Ovary (tissue), 9 donors: ENCODE results near the gene PXYLP1. TPM values are rescaled to one million over a fixed set of nuclear protein-coding genes. Genes with fewer than 3 reads are reported as not detected.

Experiments used
- DNase-seq, 5 donors: peaks; one replicate each; pipeline ENCODE4 v3.0.0-alpha.2; 2019 to 2020
- H3K27ac ChIP-seq, 2 donors: fragments of 200-600 bp; one replicate each; pipeline versions ENCODE4 v1.5.1 to v1.8.0; 2019 to 2022
- H3K27me3 ChIP-seq: fragments of 200-600 bp; one replicate; pipeline ENCODE4 v1.8.0; 2022
- H3K36me3 ChIP-seq: fragments of 200-600 bp; sonication (generic); one replicate; pipeline ENCODE4 v1.5.1; 2019
- H3K4me1 ChIP-seq: one replicate; pipeline ENCODE4 v1.8.1; 2013; ENCODE audit warnings: mild to moderate bottlenecking, moderate library complexity; ENCODE audit not compliant: insufficient read depth
- H3K4me3 ChIP-seq: fragments of 200-600 bp; sonication (generic); one replicate; pipeline ENCODE4 v1.5.1; 2017
- H3K9me3 ChIP-seq, 2 donors: fragments of 200-600 bp in 1 of 2; sonication (generic) in 1 of 2; one replicate each; pipeline versions ENCODE4 v1.5.1 to v1.8.1; 2013 to 2019; ENCODE audit warnings: mild to moderate bottlenecking in 1 of 2, moderate library complexity in 1 of 2
- CTCF ChIP-seq, 3 donors: fragments of 450-650 bp in 2 of 3; fragments of 200-600 bp in 1 of 3; IDR thresholded peaks; one replicate each; pipeline versions ENCODE4 v1.5.1 to v1.8.0; 2016 to 2022; ENCODE audit warnings: antibody characterized with exemption in 3 of 3, mild to moderate bottlenecking in 1 of 3
- EP300 ChIP-seq: sonication (generic); formaldehyde crosslinking; IDR thresholded peaks from one replicate; pipeline ENCODE4 v1.6.1; 2017; ENCODE audit warnings: antibody characterized with exemption
- POLR2A ChIP-seq: fragments of 450-650 bp; IDR thresholded peaks from one replicate; pipeline ENCODE4 v1.6.1; 2017; ENCODE audit warnings: antibody characterized with exemption, mild to moderate bottlenecking, moderate library complexity
- WGBS, 3 donors: extraction: QIAGEN DNeasy Blood & Tissue Kit in 1 of 3; methylation state at CpG; one replicate each; pipeline versions ENCODE4 v1.1.5 to v1.1.7; 2013 to 2017; 5-methylcytosine and 5-hydroxymethylcytosine counted together
- intact Hi-C, 4 donors: fragments of 100-400 bp; cut with DNase I; formaldehyde crosslinking; loops; one replicate each; pipeline versions ENCODE4 v1.11.0 to v1.15.1; 2022 to 2023
- polyA plus RNA-seq, 2 donors: library from polyadenylated mRNA; stranded (reverse); fragments of 200-250 nt in 1 of 2; fragments of 350-450 nt in 1 of 2; fragmentation: Illumina TruSeq in 1 of 2; extraction: RNeasy Lipid Tissue Mini Kit (QIAGEN cat#74804) in 1 of 2; gene quantifications; one replicate each; pipeline ENCODE4 v1.2.3, GENCODE V29; 2013 to 2014
- total RNA-seq, 7 donors: library from RNA; depleted of rRNA in 2 of 7; stranded (reverse); fragments of >200 nt in 2 of 7; fragmentation: NEBNext Ultra II Directional in 3 of 7; extraction: Animal tissue kit (Norgen Biotek cat#: 25700) in 3 of 7; gene quantifications; one replicate each; pipeline versions ENCODE4 v1.1.0 to v1.2.4, GENCODE V29; 2016 to 2023
- donor health status: DM: no; HTN: no; CAD: no; lungs with moderate emphysema.
- donor health status: DM: no; HTN: no; CAD: no.
- donor health status: Bipolar disorder and iron deficiency.
- donor health status: DM: yes; HTN: yes; CAD: no.
- donor health status: DM: no; HTN: no; CAD: no.
- donor health status: DM: yes; HTN: yes; CAD: no.

Gene PXYLP1
- total and polyA plus RNA-seq, 9 donors: 6.5 to 23.0 (median 15.7) TPM

GRCh38 chr3:141274411-141275031 is 42.9 kb downstream of the PXYLP1 start:
- intact Hi-C loops: no loop called here
- H3K9me3 ChIP-seq: no peaks in the 10 kb centered on the region
- WGBS, 3 donors: 96 to 97% (median 96%) methylated on average over 10 of the region's 10 CpGs
- DNase-seq: no peak
- no peaks in the 10 kb centered on the region for H3K36me3 ChIP-seq
- H3K4me3 ChIP-seq: no peak overlapping the region
- no peaks in the 10 kb centered on the region for H3K27me3 ChIP-seq
- TF ChIP-seq EP300 (no peak), POLR2A (no peak), CTCF (IDR thresholded peaks at IDR 0.05) (no peak)
- peaks cover 1% of the 10 kb centered on the region for H3K4me1 ChIP-seq
- H3K27ac ChIP-seq: no peak overlapping the region

GRCh38 chr3:141275032-141275422 is 43.4 kb downstream of the PXYLP1 start:
- H3K9me3 ChIP-seq: no peaks in the 10 kb centered on the region
- peaks cover 1% of the 10 kb centered on the region for H3K4me1 ChIP-seq
- no peak for DNase-seq
- no peaks in the 10 kb centered on the region for H3K36me3 ChIP-seq
- 97 to 100% (median 100%) methylated on average over 1 of the region's 1 CpG for WGBS, 3 donors
- TF ChIP-seq EP300 (no peak), CTCF (IDR thresholded peaks at IDR 0.05) (no peak), POLR2A (no peak)
- no peak overlapping the region for H3K27ac ChIP-seq
- intact Hi-C loops: no loop called here
- H3K27me3 ChIP-seq: no peaks in the 10 kb centered on the region
- H3K4me3 ChIP-seq: no peak overlapping the region

- no peak overlapping the region for H3K4me3 ChIP-seq
- no peak overlapping the region for H3K27ac ChIP-seq
- no peak for TF ChIP-seq EP300
- no peak for TF ChIP-seq POLR2A
- TF ChIP-seq CTCF (IDR thresholded peaks at IDR 0.05): no peak
- intact Hi-C loops: no loop called here
- H3K27me3 ChIP-seq: no peaks in the 10 kb centered on the region
- no peaks in the 10 kb centered on the region for H3K36me3 ChIP-seq
- 43 to 95% (median 69%) methylated on average over 2 of the region's 2 CpGs for WGBS, 3 donors
- H3K4me1 ChIP-seq: peaks cover 1% of the 10 kb centered on the region
- no peak for DNase-seq
- H3K9me3 ChIP-seq: no peaks in the 10 kb centered on the region
Observed at GRCh38 chr3:141275511-141275910, 43.9 kb downstream of the PXYLP1 start.

GRCh38 chr3:141275973-141276372 is 44.3 kb downstream of the PXYLP1 start:
- WGBS, 3 donors: 77 to 86% (median 80%) methylated on average over 7 of the region's 7 CpGs
- Histone ChIP-seq H3K27me3 (no peaks in the 10 kb centered on the region), H3K27ac (no peak overlapping the region), H3K36me3 (no peaks in the 10 kb centered on the region), H3K4me3 (no peak overlapping the region), H3K4me1 (peaks cover 1% of the 10 kb centered on the region), H3K9me3 (no peaks in the 10 kb centered on the region)
- DNase-seq: no peak
- TF ChIP-seq POLR2A (no peak), CTCF (IDR thresholded peaks at IDR 0.05) (no peak), EP300 (no peak)
- intact Hi-C loops: no loop called here
